GM18873 (cell line): Measurements from ENCODE around the gene NDFIP2.
A peak's percentile ranks its signal among the peaks of the same experiment; 100 is the strongest.

ENCODE experiments used
- ATAC-seq: cut with Tn5 transposase; IDR thresholded peaks from one replicate; pipeline ENCODE4 v1.9.1; 2021; ENCODE audit warnings: mild to moderate bottlenecking, moderate library complexity, moderate number of reproducible peaks; ENCODE audit not compliant: unreplicated experiment, low FRiP score

The NDFIP2 gene

DNA sequence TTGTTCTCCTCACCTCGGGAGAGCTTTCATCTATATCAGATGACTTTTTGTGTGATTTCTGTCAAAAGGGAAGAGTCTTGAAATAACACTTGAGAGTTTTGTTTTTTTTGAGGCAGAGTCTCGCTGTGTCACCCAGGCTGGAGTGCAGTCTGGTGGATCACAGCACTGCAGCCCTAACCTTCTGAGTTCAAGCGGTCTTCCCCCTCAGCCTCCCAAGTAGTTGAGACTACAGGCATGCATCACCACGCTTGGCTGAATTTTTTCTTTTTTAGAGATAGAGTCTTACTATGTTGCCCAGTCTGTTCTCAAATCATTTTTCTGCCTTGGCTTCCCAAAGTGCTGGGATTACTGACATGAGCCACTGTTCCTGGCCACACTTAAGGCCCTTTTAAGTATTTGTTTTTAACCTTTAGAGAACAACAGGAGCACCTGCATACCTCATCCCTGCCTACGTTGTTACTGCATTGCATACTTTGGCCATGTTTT is 11.4 kb downstream of the NDFIP2 start:
- no peak for ATAC-seq

DNA sequence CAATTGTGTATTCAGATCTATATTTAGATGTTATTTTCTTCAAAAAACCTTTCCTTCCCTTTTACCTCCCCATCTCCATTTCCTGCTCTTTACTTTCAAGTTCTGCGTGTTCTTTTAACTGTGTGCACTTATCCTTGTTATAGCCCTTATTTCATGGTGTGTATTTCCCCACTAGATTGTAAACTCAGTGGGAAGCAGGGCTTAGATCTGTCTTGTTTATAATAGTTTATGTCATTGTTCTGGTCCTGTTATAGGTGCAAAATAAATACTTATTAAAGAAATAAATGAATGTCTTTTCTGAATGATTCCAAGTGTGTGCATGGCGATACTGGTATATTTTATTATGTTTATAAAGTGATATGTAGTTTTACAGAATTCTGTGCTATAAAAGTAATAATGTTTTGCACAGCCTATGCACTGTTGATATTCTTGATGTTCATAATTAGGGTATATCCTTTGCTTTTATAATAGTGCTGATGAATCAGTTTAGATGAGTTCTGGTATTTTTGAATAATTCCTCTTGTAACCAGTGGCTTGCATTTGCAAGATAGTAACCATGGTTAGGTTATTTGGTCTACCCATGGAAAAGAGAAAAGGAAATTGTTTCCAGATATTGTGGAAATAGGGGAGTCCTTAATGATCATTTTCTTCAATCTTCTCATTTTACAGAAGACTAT is 12.1 kb downstream of the NDFIP2 start:
- no peak for ATAC-seq

DNA sequence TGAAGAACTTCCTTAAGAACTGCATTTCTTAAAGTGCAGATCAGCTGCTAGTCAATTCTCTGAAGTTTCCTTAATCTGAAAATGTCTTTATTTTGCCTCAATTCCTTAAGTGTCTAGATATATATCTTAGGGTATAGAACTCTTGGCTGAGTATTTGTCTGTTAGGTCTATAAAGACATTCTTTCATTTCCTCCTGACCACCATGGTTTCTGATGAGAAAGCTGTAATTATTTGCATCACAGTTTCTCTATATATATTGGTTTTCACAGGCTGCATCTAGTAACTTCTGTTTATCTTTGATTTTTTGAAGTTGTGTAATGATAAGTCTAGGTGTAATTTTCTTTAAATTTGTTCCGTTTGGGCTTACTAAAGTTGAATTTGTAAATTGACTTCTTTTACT is 15.2 kb downstream of the NDFIP2 start:
- no peak for ATAC-seq

DNA sequence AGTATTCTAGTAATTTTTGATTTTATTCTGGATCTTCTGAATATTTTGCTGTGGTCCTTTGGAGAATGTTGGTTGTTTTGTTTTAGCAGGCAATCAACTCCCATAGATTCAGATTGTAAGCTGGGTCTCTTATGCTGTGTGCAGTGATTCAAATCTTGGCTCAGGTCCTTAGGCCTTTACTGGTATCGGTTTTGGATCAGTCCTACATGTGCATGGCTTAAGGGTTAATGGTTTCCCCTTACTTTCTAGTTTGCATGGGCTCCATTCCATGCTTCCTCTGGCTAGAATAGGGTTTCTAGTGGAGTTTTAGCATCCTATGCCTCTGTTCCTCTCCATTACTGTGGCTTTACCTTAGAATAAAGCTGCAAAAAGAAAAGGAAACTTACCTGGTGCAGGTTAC is 16.1 kb downstream of the NDFIP2 start:
- no peak for ATAC-seq

DNA sequence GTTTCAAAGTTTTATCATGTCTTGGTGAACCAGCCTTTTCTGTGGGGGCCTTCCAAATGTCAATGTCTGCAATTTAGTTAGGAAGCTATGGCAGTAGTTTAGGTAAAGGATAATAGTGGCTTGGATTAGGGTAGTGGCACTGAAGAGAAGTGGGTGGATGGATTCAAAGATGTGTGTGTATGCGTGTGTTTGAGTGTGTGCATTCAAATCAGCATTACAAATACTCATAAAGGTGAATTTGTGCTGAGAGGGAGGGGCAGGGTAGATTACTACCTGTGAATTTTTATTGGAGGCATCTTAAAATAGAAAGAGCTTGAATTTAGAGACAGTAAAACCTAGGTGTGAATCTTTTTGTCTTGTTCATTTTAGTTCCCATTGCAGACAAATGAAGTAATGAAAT is 16.9 kb downstream of the NDFIP2 start:
- ATAC-seq, result no peak

DNA sequence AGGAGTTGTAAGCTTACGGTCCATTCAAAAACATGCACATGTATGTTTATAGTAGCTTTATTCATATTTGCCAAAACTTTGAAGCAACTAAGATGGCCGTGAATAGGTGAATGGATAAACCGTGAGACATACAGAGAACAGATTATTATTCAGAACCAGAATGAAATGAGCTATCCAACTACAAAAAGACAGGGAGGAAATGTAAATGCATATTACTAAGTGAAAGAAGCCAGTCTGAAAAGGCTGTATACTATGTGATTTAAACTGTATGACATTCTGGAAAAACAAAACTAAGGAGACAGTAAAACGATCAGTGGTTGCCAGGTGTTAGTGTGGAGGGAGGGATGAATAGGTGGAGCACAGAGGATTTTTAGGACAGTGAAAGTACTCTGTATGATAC is 19.9 kb downstream of the NDFIP2 start:
- no peak for ATAC-seq

DNA sequence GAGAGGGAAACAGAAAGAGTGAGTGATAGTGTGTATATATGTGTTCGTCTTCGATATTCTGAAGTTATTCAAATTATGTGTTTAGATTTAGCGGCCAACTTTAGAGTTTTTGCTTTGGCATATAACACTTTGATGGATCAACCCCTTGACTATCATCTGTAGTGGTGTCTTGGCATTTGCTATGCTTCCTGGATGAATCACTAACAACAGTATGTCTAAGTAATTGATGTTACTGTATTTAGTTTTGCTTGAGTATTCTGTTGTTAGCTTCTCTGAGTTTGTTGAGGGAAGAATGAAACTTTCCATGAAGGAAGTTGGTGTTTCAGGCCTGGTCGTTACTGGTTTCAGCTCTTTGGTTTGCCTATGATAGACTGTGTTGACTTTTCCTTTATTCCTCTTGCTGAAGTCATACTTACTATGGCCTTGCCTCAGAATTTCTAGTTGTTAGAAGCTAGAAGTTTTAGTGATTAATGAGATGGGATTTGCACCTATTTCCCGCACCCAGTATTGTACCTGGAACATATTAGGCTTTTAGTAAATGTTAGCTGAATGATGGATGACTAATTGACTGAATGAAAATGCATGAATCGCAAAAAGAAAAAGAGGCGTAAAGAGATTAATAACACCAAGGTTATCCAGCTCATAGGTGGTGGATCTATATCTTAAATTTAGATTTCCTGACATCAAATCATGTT is 20.7 kb downstream of the NDFIP2 start:
- no peak for ATAC-seq

DNA sequence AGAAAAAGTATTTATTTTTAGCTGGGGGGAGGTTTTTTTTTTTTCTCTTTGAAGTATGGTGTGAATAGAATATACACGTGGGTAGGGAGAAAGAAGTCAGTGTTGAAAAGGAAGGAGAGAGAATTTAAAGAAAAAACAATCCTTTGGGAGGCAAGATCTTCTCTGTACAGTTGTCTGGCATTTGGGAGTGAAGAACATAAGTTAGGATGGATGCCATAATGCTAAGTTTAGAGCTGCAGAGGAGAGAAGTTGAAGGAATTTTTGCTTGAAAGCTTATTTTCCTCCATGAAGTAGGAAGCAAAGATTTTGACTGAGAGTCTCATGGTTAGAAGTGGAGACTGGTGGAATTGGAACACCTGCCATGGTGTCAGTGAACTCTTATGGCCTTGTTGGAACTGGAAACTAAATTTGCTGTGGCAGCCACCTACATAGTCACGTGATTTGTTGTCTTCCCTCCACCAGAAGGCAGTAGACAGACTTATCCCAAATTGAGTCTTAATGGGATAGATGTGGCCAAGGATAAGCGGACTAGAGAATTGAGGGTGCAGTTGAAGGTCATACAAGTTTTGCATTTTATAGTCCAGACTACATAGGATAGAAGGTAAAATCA is 22.0 kb downstream of the NDFIP2 start:
- no peak for ATAC-seq

DNA sequence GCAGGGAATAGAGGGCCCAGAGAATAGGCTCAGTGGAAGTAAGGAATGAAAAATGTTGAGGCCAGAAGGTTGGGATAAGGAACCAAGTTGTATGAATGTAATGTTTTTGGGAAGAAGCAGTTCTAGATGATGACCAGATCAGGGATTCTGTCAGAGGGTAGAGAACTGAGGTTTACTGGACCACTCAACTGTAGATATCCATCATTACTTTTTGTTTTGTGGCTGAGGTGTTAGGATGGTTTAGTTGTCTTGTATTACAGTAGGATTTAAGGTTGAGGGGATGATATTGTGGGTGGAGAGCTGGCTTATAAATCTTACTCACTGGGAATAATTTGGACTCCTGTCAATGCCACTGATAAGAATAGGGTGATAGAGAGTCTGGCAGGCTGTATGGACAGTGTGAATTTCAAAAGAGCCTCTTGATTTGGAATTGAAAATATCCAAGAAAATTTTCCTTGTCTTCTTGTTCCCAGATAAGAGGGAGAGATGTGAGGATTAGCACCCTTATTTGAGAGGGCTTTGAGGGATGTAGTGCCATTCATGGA is 22.6 kb downstream of the NDFIP2 start:
- ATAC-seq, result no peak

DNA sequence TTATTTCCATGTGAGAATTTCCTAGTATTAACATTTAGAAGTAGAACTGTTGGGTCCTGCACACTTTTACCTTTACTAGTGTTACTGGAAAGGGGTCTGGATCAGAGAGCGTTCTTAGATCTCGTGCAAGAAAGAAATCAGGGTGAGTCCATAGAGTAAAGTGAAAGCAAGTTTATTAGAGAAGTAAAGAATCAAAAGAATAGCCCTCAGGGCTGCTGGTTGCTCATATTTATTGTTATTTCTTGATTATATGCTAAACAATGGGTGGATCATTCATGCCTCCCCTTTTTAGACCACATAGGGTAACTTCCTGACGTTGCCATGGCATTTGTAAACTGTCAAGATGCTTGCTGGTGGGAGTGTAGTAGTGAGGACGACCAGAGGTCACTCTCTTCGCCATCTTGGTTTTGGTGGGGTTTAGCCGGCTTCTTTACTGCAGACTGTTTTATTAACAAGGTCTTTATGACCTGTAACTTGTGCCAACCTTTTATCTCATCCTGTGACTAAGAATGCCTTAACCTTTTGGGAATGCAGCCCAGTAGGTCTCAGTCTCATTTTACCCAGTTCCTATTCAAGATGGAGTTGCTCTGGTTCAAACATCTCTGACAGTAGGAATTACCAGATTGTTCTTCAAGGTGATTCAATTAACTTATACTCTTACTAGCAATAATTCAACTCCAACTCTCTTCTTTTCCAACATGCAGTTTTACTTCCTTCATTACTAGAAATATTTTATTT is 27.4 kb downstream of the NDFIP2 start:
- no peak for ATAC-seq

DNA sequence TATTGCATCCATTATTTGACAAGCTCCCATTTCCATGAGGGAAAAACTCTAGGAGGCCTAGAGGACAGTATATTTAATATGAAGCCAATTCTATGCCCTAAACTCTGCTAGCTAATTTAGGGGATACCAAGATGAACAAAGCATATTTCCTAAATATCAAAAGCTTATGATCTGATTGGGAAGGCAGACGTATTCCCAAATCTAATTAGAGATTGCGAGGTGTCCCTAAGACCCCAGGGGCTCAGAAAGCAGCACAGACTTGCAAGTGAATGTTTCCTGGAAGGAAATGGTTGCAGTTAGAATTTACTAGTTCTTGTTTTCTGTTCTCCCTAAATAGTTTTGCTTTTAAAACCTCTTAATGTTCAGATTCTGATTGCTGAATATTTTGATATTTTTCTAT is 30.7 kb downstream of the NDFIP2 start:
- ATAC-seq, result no peak

DNA sequence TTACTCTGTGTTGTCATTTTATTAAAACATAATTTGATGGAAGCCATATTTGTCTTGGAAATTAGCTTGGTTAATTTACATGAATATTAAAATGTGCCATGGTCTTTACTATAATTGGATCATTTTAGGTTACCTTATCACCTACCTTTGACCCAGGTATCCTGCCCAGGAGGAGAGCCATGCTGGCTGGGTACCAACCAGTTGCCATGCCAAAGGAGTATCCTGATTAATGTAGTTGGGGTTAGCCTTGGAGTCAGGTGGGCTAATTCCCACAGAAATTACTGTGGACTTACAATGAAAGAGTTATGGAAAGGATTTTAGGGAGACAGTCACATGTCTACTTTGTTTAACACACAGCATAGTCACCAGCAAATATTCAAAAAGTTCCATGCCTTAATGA is 32.0 kb downstream of the NDFIP2 start:
- no peak for ATAC-seq

DNA sequence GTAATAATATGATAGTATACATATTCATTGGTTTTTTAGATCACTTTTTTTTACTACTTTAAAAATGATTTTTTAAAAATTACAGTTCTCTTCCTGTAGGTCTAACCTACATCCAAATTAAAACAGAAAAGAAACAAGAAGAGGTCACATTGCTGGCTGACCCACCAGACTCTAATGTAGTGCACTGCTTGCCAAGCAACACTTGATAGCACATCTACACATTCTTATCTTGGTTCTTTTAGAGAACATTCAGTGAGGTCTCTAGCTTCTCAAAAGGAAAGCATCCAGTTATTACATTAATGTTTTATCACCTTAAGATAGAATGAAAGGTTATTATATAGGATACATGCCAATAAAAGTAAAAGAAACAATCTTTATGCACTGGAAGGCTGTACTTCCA is 35.6 kb downstream of the NDFIP2 start:
- ATAC-seq, result no peak

DNA sequence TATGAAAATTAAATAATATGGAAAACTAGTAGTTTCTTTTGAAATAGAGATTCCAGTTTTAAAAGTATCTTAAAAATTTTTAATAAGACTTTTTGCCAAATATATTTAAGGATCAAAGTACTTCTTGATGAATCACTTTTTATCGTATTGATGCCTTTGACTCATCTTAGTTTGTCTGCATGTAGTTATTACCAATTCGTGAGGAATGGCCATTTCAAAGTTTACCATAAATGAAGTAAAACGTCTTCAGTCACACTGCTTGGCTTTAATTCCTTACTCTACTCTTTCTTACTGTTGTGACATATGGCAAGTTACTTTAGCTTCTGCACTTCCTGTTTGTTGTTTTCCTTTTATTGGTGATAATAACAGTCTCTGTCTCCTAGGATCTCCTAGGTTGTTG is 38.3 kb downstream of the NDFIP2 start:
- no peak for ATAC-seq

DNA sequence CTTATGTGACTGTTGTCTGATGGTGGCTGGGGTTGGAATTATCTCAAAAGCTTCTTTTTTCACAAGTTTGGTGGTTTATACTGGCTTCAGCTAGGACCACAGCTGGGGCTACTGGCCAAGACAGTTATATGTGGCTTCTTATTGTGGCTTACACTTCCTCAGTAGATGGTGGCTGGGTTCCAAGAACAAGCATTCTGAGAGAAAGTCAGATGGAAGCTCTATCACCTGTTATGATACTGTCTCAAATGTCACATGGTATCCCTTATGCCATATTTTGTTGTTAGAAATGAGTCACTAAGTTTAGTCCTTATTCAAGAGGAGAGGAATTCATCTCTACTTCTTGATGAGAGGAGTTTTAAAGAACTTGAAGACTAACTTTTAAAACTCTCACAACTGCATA is 41.6 kb downstream of the NDFIP2 start:
- ATAC-seq, result peak; percentile 68

DNA sequence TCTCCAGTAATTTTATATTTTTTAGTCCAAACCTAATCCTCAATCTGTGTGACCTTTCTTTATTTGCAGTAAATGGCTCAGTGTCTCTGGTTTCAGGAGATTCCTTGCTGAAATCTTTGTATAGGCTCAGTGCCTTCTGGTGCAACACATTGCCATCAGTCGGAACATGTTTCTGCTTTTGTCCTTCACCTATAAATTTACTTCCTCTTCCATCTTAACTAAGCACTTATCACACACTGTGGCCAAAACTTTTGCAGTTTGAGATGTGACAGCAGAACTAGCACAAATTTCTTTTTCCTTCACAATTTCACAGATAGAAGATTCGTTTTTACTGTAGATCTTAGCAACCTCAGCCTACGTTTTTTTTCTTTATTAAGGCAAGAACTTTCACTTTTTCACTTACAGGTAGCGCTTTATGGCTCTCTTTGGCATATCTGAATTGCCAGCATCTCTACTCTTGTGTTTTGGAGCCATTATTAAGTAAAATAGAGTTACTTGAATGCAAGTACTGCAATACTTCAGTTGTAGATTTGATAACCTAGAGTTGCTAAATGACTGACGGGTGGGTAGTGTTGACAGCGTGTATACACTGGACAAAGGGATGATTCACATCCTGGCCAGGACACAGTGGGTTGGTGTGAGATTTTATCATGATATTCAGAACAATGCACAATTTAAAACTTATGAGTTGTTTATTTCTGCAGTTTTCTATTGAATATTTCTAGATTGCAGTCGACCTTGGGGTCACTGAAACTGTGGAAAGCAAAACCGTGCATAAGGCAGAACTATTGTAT is 44.3 kb downstream of the NDFIP2 start:
- ATAC-seq, result no peak

DNA sequence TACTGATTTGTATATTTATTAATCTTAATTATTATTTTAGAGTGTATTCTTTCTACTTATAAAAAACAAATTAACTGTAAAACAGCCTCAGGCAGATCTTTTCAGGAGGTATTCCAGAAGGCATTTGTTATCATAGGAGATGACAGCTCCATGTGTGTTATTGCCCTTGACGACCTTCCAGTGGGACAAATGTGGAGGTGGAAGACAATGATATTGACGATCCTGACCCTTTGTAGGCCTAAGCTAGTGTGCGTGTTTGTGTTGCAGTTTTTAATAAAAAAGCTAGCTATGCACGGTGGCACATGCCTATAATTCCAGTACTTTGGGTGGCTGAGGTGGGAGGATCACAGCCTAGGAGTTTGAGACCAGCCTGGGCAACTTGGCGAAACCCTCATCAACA is 46.7 kb downstream of the NDFIP2 start:
- ATAC-seq, result no peak

DNA sequence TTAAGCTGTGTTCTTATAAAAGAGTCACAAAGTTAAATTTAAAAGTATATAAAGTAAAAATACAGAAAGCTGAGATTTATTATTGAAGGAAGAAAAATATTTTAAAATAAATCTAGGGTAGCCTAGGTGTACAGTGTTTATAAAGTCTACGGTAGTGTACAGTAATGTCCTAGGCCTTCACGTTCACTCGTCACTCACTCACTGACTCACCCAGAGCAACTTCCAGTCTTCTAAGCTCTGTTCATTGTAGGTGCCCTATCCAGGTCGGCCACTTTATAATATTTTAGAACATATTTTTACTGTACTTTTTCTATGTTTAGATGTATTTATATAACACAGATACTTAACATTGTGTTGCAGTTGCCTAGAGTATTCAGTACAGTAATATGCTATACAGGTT is 47.4 kb downstream of the NDFIP2 start:
- ATAC-seq, result no peak

DNA sequence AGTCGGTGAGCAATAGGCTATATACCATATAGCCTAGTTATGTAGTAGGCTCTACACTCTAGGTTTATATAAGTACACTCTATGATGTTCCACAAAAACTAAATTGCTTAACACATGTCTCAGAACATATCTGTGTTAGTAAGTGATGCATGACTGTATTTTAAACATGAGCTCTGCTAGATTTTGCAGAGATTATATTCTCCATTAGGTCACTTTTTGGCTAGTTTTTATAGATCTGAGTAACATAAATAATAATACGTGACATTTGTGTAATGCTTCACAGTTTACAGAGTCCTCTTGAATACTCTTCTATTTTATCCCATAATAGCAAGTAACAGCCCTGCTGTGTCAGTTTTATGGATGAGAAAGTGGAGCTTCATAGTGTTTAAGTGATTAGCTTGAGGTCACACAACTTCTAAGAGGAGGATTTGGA is 47.8 kb downstream of the NDFIP2 start:
- ATAC-seq, result no peak

DNA sequence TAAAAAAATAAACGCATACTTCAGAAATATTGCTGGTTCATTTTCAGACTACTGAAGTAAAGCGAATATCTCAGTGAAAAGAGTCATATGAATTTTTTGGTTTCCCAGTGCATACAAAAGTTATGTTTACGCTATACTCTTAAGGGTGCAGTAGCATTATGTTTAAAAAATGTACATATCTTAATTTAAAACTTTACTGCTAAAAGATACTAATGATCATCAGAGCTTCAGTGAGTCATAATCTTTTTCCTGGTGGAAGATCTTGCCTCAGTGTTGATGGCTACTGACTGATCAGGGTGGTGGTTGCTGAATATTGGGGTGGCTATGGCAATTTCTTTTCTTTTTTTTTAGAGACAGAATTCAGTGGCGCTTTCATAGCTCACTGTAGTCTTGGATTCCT is 48.9 kb downstream of the NDFIP2 start:
- ATAC-seq, result no peak
